SK-N-SH treated with all-trans-retinoic acid at 6 μM for 48 hours (cell line): Measurements from ENCODE around the gene PPP5C.
"Not testable (repeated sequence)": the region's sequence is repeated elsewhere in the genome, so short reads cannot be mapped to it uniquely, and the experiment has no call there.

Experiments used
- ATAC-seq: fragments of 200-7000 bp; cut with Tn5 transposase; 3 replicates; pipeline ENCODE4 v1.9.1; 2020; ENCODE audit warnings: mild to moderate bottlenecking, moderate library complexity
- ARNTL ChIP-seq: fragments of 450-650 bp; formaldehyde crosslinking; IDR thresholded peaks from 2 replicates; pipeline ENCODE4 v1.5.0; 2020; ENCODE audit warnings: low read depth, mild to moderate bottlenecking, moderate library complexity, borderline replicate concordance
- CREB5 ChIP-seq: fragments of 250-450 bp; sonication (Bioruptor Pico); IDR thresholded peaks from 2 replicates; pipeline ENCODE4 v1.5.1; 2020; ENCODE audit warnings: low read depth, mild to moderate bottlenecking, moderate library complexity
- CSDC2 ChIP-seq: fragments of 250-450 bp; sonication (Bioruptor Pico); IDR thresholded peaks from 2 replicates; pipeline ENCODE4 v1.5.0; 2020; ENCODE audit warnings: mild to moderate bottlenecking, moderate library complexity
- CSRNP3 ChIP-seq: fragments of 250-450 bp; sonication (Bioruptor Pico); IDR thresholded peaks from 2 replicates; pipeline ENCODE4 v1.5.1; 2021; ENCODE audit warnings: mild to moderate bottlenecking, moderate library complexity
- GLIS3 ChIP-seq: fragments of 250-450 bp; sonication (Bioruptor Pico); IDR thresholded peaks from 2 replicates; pipeline ENCODE4 v1.5.0; 2020; ENCODE audit warnings: mild to moderate bottlenecking, moderate library complexity
- ISL1 ChIP-seq: fragments of 250-450 bp; sonication (Bioruptor Pico); IDR thresholded peaks from 2 replicates; pipeline ENCODE4 v2.1.2; 2022; ENCODE audit warnings: mild to moderate bottlenecking, moderate library complexity
- OSR1 ChIP-seq: fragments of 250-450 bp; sonication (Bioruptor Pico); IDR thresholded peaks from 2 replicates; pipeline ENCODE4 v1.8.0; 2022; ENCODE audit warnings: moderate library complexity, mild to moderate bottlenecking, inconsistent platforms
- PATZ1 ChIP-seq: fragments of 250-450 bp; sonication (Bioruptor Pico); IDR thresholded peaks from 2 replicates; pipeline ENCODE4 v1.8.0; 2020; ENCODE audit warnings: mild to moderate bottlenecking, moderate library complexity, borderline replicate concordance
- SNAI2 ChIP-seq: fragments of 250-450 bp; sonication (Bioruptor Pico); IDR thresholded peaks from 2 replicates; pipeline ENCODE4 v1.5.0; 2020; ENCODE audit warnings: mild to moderate bottlenecking, moderate library complexity
- TCF4 ChIP-seq: fragments of 250-450 bp; sonication (Bioruptor Pico); IDR thresholded peaks from 2 replicates; pipeline ENCODE4 v1.8.0; 2021; ENCODE audit warnings: mild to moderate bottlenecking, moderate library complexity, borderline replicate concordance
- TOX ChIP-seq: fragments of 250-450 bp; sonication (Bioruptor Pico); IDR thresholded peaks from 2 replicates; pipeline ENCODE4 v1.8.0; 2021; ENCODE audit warnings: mild to moderate bottlenecking, moderate library complexity, borderline replicate concordance
- TSHZ2 ChIP-seq: fragments of 250-450 bp; sonication (Bioruptor Pico); IDR thresholded peaks from 2 replicates; pipeline ENCODE4 v1.5.0; 2020; ENCODE audit warnings: mild to moderate bottlenecking, moderate library complexity
- ZC3H10 ChIP-seq: fragments of 250-450 bp; sonication (Bioruptor Pico); IDR thresholded peaks from 2 replicates; pipeline ENCODE4 v1.5.1; 2021; ENCODE audit warnings: mild to moderate bottlenecking, moderate library complexity
- ZFP3 ChIP-seq: fragments of 250-450 bp; sonication (Bioruptor Pico); IDR thresholded peaks from 2 replicates; pipeline ENCODE4 v1.5.0; 2020; ENCODE audit warnings: mild to moderate bottlenecking, moderate library complexity
- ZFP30 ChIP-seq: fragments of 450-650 bp; formaldehyde crosslinking; IDR thresholded peaks from 2 replicates; pipeline ENCODE4 v1.5.0; 2022; ENCODE audit warnings: mild to moderate bottlenecking, moderate library complexity
- ZNF70 ChIP-seq: fragments of 450-650 bp; formaldehyde crosslinking; IDR thresholded peaks from 2 replicates; pipeline ENCODE4 v1.5.0; 2020; ENCODE audit warnings: mild to moderate bottlenecking, moderate library complexity
- ZNF8 ChIP-seq: fragments of 450-650 bp; formaldehyde crosslinking; IDR thresholded peaks from 2 replicates; pipeline ENCODE4 v1.5.0; 2020; ENCODE audit warnings: mild to moderate bottlenecking, moderate library complexity

Gene PPP5C

GRCh38 chr19:46393456-46394401 is 46.8 kb downstream of the PPP5C start:
- ATAC-seq = no peak
- TF ChIP-seq TCF4 (no peak), ISL1 (no peak), TOX (CRISPR knock-in tag) (no peak)
- TF ChIP-seq, all 23 proteins: peak for 0

- no peak for ATAC-seq
- TF ChIP-seq OSR1 = no peak
- no peak for TF ChIP-seq CREB5 (CRISPR knock-in tag)
- no peak for TF ChIP-seq CSDC2
- TF ChIP-seq PATZ1 (CRISPR knock-in tag) = no peak
- no peak for TF ChIP-seq ZFP3
- no peak for TF ChIP-seq ZFP30 (CRISPR knock-in tag)
- no peak for TF ChIP-seq TSHZ2
- TF ChIP-seq SNAI2 (CRISPR knock-in tag) = no peak
- TF ChIP-seq ARNTL (CRISPR knock-in tag) = no peak
- TF ChIP-seq CSRNP3 = no peak
- no peak for TF ChIP-seq ISL1
These were observed 47.5 kb downstream of the PPP5C start for GRCh38 chr19:46394402-46394797.

GRCh38 chr19:46397801-46398479 is 51.1 kb downstream of the PPP5C start:
- ATAC-seq = not testable (repeated sequence)

GRCh38 chr19:46402725-46403124 is 55.8 kb downstream of the PPP5C start:
- ATAC-seq = peak; percentile 15; the same call in 2 of the 3 replicates
- no peak for TF ChIP-seq SNAI2 (CRISPR knock-in tag)
- TF ChIP-seq CSDC2 = no peak
- TF ChIP-seq ZNF8 = no peak
- no peak for TF ChIP-seq PATZ1 (CRISPR knock-in tag)
- TF ChIP-seq GLIS3 (CRISPR knock-in tag) = no peak
- no peak for TF ChIP-seq TOX (CRISPR knock-in tag)
- TF ChIP-seq TSHZ2 = no peak
- TF ChIP-seq ARNTL (CRISPR knock-in tag) = no peak
- no peak for TF ChIP-seq ZNF70 (CRISPR knock-in tag)
- no peak for TF ChIP-seq ZC3H10
- no peak for TF ChIP-seq ISL1
- no peak for TF ChIP-seq CSRNP3
